Hepatocyte (in vitro differentiated cells): ENCODE measurements around the gene PRKAB1.

ENCODE experiments used
- EZH2 ChIP-seq: fragments of 200-600 bp; sonication (generic); IDR thresholded peaks from 2 replicates; pipeline ENCODE4 v1.6.1; 2016; ENCODE audit warnings: antibody characterized with exemption, mild to moderate bottlenecking, borderline replicate concordance
- EZH2phosphoT487 ChIP-seq: fragments of 200-600 bp; sonication (generic); IDR thresholded peaks from one replicate; pipeline ENCODE4 v1.6.1; 2018; ENCODE audit warnings: antibody characterized with exemption, mild to moderate bottlenecking, low read depth, moderate library complexity; ENCODE audit not compliant: unreplicated experiment, severe bottlenecking
- TF ChIP-seq, protein P1 (sequence below): fragments of 200-600 bp; sonication (generic); IDR thresholded peaks from 2 replicates; pipeline ENCODE4 v1.5.1; 2016; ENCODE audit warnings: antibody characterized with exemption, mild to moderate bottlenecking; ENCODE audit not compliant: poor library complexity

DNA sequence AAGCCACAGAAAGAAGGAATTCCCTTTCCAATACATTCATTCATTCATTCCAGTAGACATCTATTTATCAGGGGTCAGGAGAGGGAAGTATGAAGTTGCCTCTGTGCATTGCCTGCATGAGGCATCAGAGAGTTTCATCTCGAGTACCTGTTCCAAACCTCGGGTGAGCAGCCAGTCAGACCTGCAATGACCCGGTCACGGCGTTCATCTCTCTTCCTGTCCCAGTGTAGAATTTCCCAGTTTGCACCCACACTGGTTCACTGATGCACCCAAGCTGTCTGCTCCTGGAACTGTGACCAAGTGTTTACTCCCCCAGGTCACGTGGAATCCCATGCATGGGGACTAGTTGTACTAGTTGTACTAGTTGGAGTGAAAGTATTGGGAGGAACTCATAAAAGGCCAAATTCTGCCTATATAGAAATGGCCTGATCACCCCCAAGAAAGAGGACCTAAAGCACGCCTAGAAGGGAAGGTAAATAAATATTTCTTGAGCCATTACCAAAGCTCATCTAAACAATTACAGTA is 22.3 kb upstream of the PRKAB1 start:
- TF ChIP-seq, protein P1, sequence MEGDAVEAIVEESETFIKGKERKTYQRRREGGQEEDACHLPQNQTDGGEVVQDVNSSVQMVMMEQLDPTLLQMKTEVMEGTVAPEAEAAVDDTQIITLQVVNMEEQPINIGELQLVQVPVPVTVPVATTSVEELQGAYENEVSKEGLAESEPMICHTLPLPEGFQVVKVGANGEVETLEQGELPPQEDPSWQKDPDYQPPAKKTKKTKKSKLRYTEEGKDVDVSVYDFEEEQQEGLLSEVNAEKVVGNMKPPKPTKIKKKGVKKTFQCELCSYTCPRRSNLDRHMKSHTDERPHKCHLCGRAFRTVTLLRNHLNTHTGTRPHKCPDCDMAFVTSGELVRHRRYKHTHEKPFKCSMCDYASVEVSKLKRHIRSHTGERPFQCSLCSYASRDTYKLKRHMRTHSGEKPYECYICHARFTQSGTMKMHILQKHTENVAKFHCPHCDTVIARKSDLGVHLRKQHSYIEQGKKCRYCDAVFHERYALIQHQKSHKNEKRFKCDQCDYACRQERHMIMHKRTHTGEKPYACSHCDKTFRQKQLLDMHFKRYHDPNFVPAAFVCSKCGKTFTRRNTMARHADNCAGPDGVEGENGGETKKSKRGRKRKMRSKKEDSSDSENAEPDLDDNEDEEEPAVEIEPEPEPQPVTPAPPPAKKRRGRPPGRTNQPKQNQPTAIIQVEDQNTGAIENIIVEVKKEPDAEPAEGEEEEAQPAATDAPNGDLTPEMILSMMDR: no peak
- TF ChIP-seq EZH2phosphoT487: no peak
- TF ChIP-seq EZH2: no peak
